ENCODE data around the gene SLPI.

The SLPI gene

GRCh38 chr20:45254383-45255262, at the start of gene SLPI:
SLPI (minus strand) TSS chr20:45254564; CDS start chr20:45254543, 21 bp downstream.
- DNase-seq, result peak; percentile 55

GRCh38 chr20:45303586-45304463, 49.5 kb upstream of the SLPI start:
- DNase-seq, result peak; percentile 60

GRCh38 chr20:45301824-45302271, 47.5 kb upstream of the SLPI start:
- DNase-seq, result peak; percentile 66

GRCh38 chr20:45300961-45301360, 46.6 kb upstream of the SLPI start:
- peak; percentile 75 for DNase-seq

- DNase-seq, result no peak
Measured at GRCh38 chr20:45299786-45300185, 45.4 kb upstream of the SLPI start.

GRCh38 chr20:45297786-45298497, 43.6 kb upstream of the SLPI start:
- no peak for DNase-seq

GRCh38 chr20:45294659-45295058, 40.3 kb upstream of the SLPI start:
- DNase-seq, result no peak

- no peak for DNase-seq
Measured at GRCh38 chr20:45294003-45294368, 39.6 kb upstream of the SLPI start.

GRCh38 chr20:45293041-45294002, 39.0 kb upstream of the SLPI start:
- peak; percentile 88 for DNase-seq

GRCh38 chr20:45292343-45292742, 38.0 kb upstream of the SLPI start:
- DNase-seq, result no peak

GRCh38 chr20:45291526-45291925, 37.2 kb upstream of the SLPI start:
- DNase-seq, result no peak

GRCh38 chr20:45290677-45291355, 36.5 kb upstream of the SLPI start:
- peak; percentile 83 for DNase-seq

GRCh38 chr20:45289942-45290676, 35.7 kb upstream of the SLPI start:
- DNase-seq, result no peak

GRCh38 chr20:45288860-45289259, 34.5 kb upstream of the SLPI start:
- DNase-seq, result no peak

GRCh38 chr20:45288376-45288775, 34.0 kb upstream of the SLPI start:
- DNase-seq, result no peak

- DNase-seq, result no peak
Measured at GRCh38 chr20:45283551-45284057, 29.2 kb upstream of the SLPI start.

- no peak for DNase-seq
Measured at GRCh38 chr20:45282700-45283550, 28.6 kb upstream of the SLPI start.

- DNase-seq, result no peak
Measured at GRCh38 chr20:45279992-45280391, 25.6 kb upstream of the SLPI start.

- DNase-seq, result no peak
Measured at GRCh38 chr20:45275338-45275737, 21.0 kb upstream of the SLPI start.

Data from activated CD4-positive, alpha-beta T cell treated with anti-CD3 and anti-CD28 coated beads, Interleukin-2, Interleukin-6, amounts not matched to agents 100 ng/mL and 50 ng/mL, durations not matched to agents 16 hours and 8 hours (primary cell).